ENCODE measurements around the gene RARS1. TPM values are rescaled to one million over a fixed set of nuclear protein-coding genes. Genes with fewer than 3 reads are reported as not detected.

The RARS1 gene
- polyA plus RNA-seq, 3 donors, result 16.1 to 27.0 (median 23.2) TPM

GRCh38 chr5:168464641-168465040 is 21.6 kb upstream of the RARS1 start:
- Histone ChIP-seq H2AFZ (ENCODE audit: insufficient read depth, low read depth, low read length, poor library complexity, severe bottlenecking) (no peak overlapping the region), H3K9ac (ENCODE audit: insufficient read depth, low read length, poor library complexity, severe bottlenecking) (no peak overlapping the region), H3K4me2 (replicated peaks; ENCODE audit: extremely low read depth, low read length, poor library complexity, severe bottlenecking) (no peak overlapping the region), H3K27me3 (ENCODE audit: control insufficient read depth in 2 of 2, insufficient read depth in 2 of 2, low read length in 2 of 2) (no peaks in the 10 kb centered on the region), H3K9me3 (replicated peaks in 1 of 2; ENCODE audit: control insufficient read depth in 1 of 2, insufficient read depth in 1 of 2, low read length in 2 of 2) (no peaks in the 10 kb centered on the region), H4K20me1 (ENCODE audit: insufficient read depth, low read length) (no peaks in the 10 kb centered on the region), H3K4me3 (replicated peaks in 1 of 3; ENCODE audit: low read depth in 2 of 3, low read length in 3 of 3) (no peak overlapping the region), H3K79me2 (ENCODE audit: insufficient read depth, low read length) (no peaks in the 10 kb centered on the region), H3K27ac (ENCODE audit: low read depth in 1 of 2, low read length in 2 of 2) (no peak overlapping the region), H3K36me3 (replicated peaks in 1 of 2; ENCODE audit: control insufficient read depth in 1 of 2, insufficient read depth in 2 of 2, low read length in 2 of 2) (no peaks in the 10 kb centered on the region), H3K4me1 (ENCODE audit: control insufficient read depth in 1 of 2, insufficient read depth in 2 of 2, low read length in 2 of 2) (no peaks in the 10 kb centered on the region)
- intact Hi-C loops (cut with micrococcal nuclease), result no loop called here
- Mint-ChIP-seq H3K27ac (no peak overlapping the region), H3K27me3 (ENCODE audit: low read depth in 3 of 3) (peaks cover 0 to 3% (median 1%) of the 10 kb centered on the region in 3 donors), H3K9me3 (no peaks in the 10 kb centered on the region), H3K36me3 (no peaks in the 10 kb centered on the region), H3K4me3 (no peak overlapping the region), H3K4me1 (no peaks in the 10 kb centered on the region)
- no peak for DNase-seq
- no peak for TF ChIP-seq CTCF (IDR thresholded peaks at IDR 0.05)
- WGBS (ENCODE audit: insufficient coverage), result 94% methylated on average over 11 of the region's 20 CpGs

GRCh38 chr5:168467755-168468330 is 18.4 kb upstream of the RARS1 start:
- H3K27ac ChIP-seq (ENCODE audit: low read depth in 1 of 2, low read length in 2 of 2), result no peak overlapping the region
- H3K9me3 ChIP-seq (replicated peaks in 1 of 2; ENCODE audit: control insufficient read depth in 1 of 2, insufficient read depth in 1 of 2, low read length in 2 of 2), result no peaks in the 10 kb centered on the region
- no peak for TF ChIP-seq CTCF (IDR thresholded peaks at IDR 0.05)
- intact Hi-C loops (cut with micrococcal nuclease), result no loop called here
- no peak overlapping the region for H3K4me3 ChIP-seq (replicated peaks in 1 of 3; ENCODE audit: low read depth in 2 of 3, low read length in 3 of 3)
- no peak overlapping the region for H2AFZ ChIP-seq (ENCODE audit: insufficient read depth, low read depth, low read length, poor library complexity, severe bottlenecking)
- no peaks in the 10 kb centered on the region for H3K4me1 Mint-ChIP-seq
- DNase-seq, result no peak
- no peaks in the 10 kb centered on the region for H3K79me2 ChIP-seq (ENCODE audit: insufficient read depth, low read length)
- H3K36me3 Mint-ChIP-seq, result no peaks in the 10 kb centered on the region
- no peak overlapping the region for H3K4me2 ChIP-seq (replicated peaks; ENCODE audit: extremely low read depth, low read length, poor library complexity, severe bottlenecking)
- H3K9me3 Mint-ChIP-seq, result no peaks in the 10 kb centered on the region
- no peaks in the 10 kb centered on the region for H4K20me1 ChIP-seq (ENCODE audit: insufficient read depth, low read length)
- H3K9ac ChIP-seq (ENCODE audit: insufficient read depth, low read length, poor library complexity, severe bottlenecking), result no peak overlapping the region
- 90% methylated on average over 7 of the region's 12 CpGs for WGBS (ENCODE audit: insufficient coverage)
- no peaks in the 10 kb centered on the region for H3K27me3 ChIP-seq (ENCODE audit: control insufficient read depth in 2 of 2, insufficient read depth in 2 of 2, low read length in 2 of 2)
- no peaks in the 10 kb centered on the region for H3K4me1 ChIP-seq (ENCODE audit: control insufficient read depth in 1 of 2, insufficient read depth in 2 of 2, low read length in 2 of 2)
- no peak overlapping the region for H3K4me3 Mint-ChIP-seq
- peak overlapping the region in 1 of 7 donors; percentile 22 for H3K27ac Mint-ChIP-seq
- H3K36me3 ChIP-seq (replicated peaks in 1 of 2; ENCODE audit: control insufficient read depth in 1 of 2, insufficient read depth in 2 of 2, low read length in 2 of 2), result no peaks in the 10 kb centered on the region
- H3K27me3 Mint-ChIP-seq (ENCODE audit: low read depth in 3 of 3), result peaks cover 0 to 3% (median 2%) of the 10 kb centered on the region in 3 donors

Measured in CD14-positive monocyte (primary cell).